ENCODE results near the gene RIMKLA.

RIMKLA gene

GRCh38 chr1:42380586-42381279 lies at the start of gene RIMKLA:
Gene RIMKLA, plus strand, starts transcription at chr1:42380792. Its CDS starts 143 bp downstream, at chr1:42380935.
- in situ Hi-C loops (cut with HindIII; ENCODE audit: low pct_unique_long_range_greater_than_20kb, low sequenced_read_pairs) = no loop called here
- no peak for TF ChIP-seq JUND (IDR thresholded peaks at IDR 0.05; ENCODE audit: low read depth)
- DNase-seq (ENCODE audit: low read depth in 1 of 2, low spot score in 1 of 2) = peak; percentile 56 to 94

GRCh38 chr1:42332877-42333276 lies 47.7 kb upstream of the RIMKLA start:
- no peak for TF ChIP-seq JUND (IDR thresholded peaks at IDR 0.05; ENCODE audit: low read depth)
- DNase-seq (ENCODE audit: low read depth in 1 of 2, low spot score in 1 of 2) = no peak
- in situ Hi-C loops (cut with HindIII; ENCODE audit: low pct_unique_long_range_greater_than_20kb, low sequenced_read_pairs) = no loop called here

GRCh38 chr1:42333662-42334239 lies 46.8 kb upstream of the RIMKLA start:
- in situ Hi-C loops (cut with HindIII; ENCODE audit: low pct_unique_long_range_greater_than_20kb, low sequenced_read_pairs) = no loop called here
- no peak for TF ChIP-seq JUND (IDR thresholded peaks at IDR 0.05; ENCODE audit: low read depth)
- no peak for DNase-seq (ENCODE audit: low read depth in 1 of 2, low spot score in 1 of 2)

- in situ Hi-C loops (cut with HindIII; ENCODE audit: low pct_unique_long_range_greater_than_20kb, low sequenced_read_pairs) = no loop called here
- peak; percentile 14 to 65 for DNase-seq (ENCODE audit: low read depth in 1 of 2, low spot score in 1 of 2)
- no peak for TF ChIP-seq JUND (IDR thresholded peaks at IDR 0.05; ENCODE audit: low read depth)
These were observed 46.1 kb upstream of the RIMKLA start for GRCh38 chr1:42334240-42335049.

GRCh38 chr1:42335050-42335808 lies 45.4 kb upstream of the RIMKLA start, which contains the start of gene FOXJ3:
Gene FOXJ3, minus strand, starts transcription at chr1:42335235. Its CDS starts 24,142 bp downstream, at chr1:42311093.
- in situ Hi-C loops (cut with HindIII; ENCODE audit: low pct_unique_long_range_greater_than_20kb, low sequenced_read_pairs) = no loop called here
- DNase-seq (ENCODE audit: low read depth in 1 of 2, low spot score in 1 of 2) = peak; percentile 70 to 96
- no peak for TF ChIP-seq JUND (IDR thresholded peaks at IDR 0.05; ENCODE audit: low read depth)

GRCh38 chr1:42335809-42336518 lies 44.6 kb upstream of the RIMKLA start:
- TF ChIP-seq JUND (IDR thresholded peaks at IDR 0.05; ENCODE audit: low read depth) = no peak
- in situ Hi-C loops (cut with HindIII; ENCODE audit: low pct_unique_long_range_greater_than_20kb, low sequenced_read_pairs) = no loop called here
- DNase-seq (ENCODE audit: low read depth in 1 of 2, low spot score in 1 of 2) = peak; percentile 17 to 53

GRCh38 chr1:42336978-42337377 lies 43.6 kb upstream of the RIMKLA start:
- no peak for TF ChIP-seq JUND (IDR thresholded peaks at IDR 0.05; ENCODE audit: low read depth)
- in situ Hi-C loops (cut with HindIII; ENCODE audit: low pct_unique_long_range_greater_than_20kb, low sequenced_read_pairs) = no loop called here
- DNase-seq (ENCODE audit: low read depth in 1 of 2, low spot score in 1 of 2) = no peak

- DNase-seq (ENCODE audit: low read depth in 1 of 2, low spot score in 1 of 2) = peak; percentile 22 to 93
- TF ChIP-seq JUND (IDR thresholded peaks at IDR 0.05; ENCODE audit: low read depth) = peak; percentile 86
- in situ Hi-C loops (cut with HindIII; ENCODE audit: low pct_unique_long_range_greater_than_20kb, low sequenced_read_pairs) = no loop called here
These were observed 40.5 kb upstream of the RIMKLA start for GRCh38 chr1:42340093-42340492.

- peak in 1 of 2 experiments; percentile 2 for DNase-seq (ENCODE audit: low read depth in 1 of 2, low spot score in 1 of 2)
- TF ChIP-seq JUND (IDR thresholded peaks at IDR 0.05; ENCODE audit: low read depth) = no peak
- in situ Hi-C loops (cut with HindIII; ENCODE audit: low pct_unique_long_range_greater_than_20kb, low sequenced_read_pairs) = no loop called here
These were observed 39.7 kb upstream of the RIMKLA start for GRCh38 chr1:42340901-42341300.

- no peak for TF ChIP-seq JUND (IDR thresholded peaks at IDR 0.05; ENCODE audit: low read depth)
- in situ Hi-C loops (cut with HindIII; ENCODE audit: low pct_unique_long_range_greater_than_20kb, low sequenced_read_pairs) = no loop called here
- no peak for DNase-seq (ENCODE audit: low read depth in 1 of 2, low spot score in 1 of 2)
These were observed 37.5 kb upstream of the RIMKLA start for GRCh38 chr1:42343049-42343448.

- no peak for DNase-seq (ENCODE audit: low read depth in 1 of 2, low spot score in 1 of 2)
- no peak for TF ChIP-seq JUND (IDR thresholded peaks at IDR 0.05; ENCODE audit: low read depth)
- in situ Hi-C loops (cut with HindIII; ENCODE audit: low pct_unique_long_range_greater_than_20kb, low sequenced_read_pairs) = no loop called here
These were observed 32.1 kb upstream of the RIMKLA start for GRCh38 chr1:42348498-42348897.

GRCh38 chr1:42350086-42350485 lies 30.5 kb upstream of the RIMKLA start:
- in situ Hi-C loops (cut with HindIII; ENCODE audit: low pct_unique_long_range_greater_than_20kb, low sequenced_read_pairs) = no loop called here
- no peak for DNase-seq (ENCODE audit: low read depth in 1 of 2, low spot score in 1 of 2)
- no peak for TF ChIP-seq JUND (IDR thresholded peaks at IDR 0.05; ENCODE audit: low read depth)
